H1 (cell line): ENCODE results near the gene MAGEA8. TPM values are rescaled to one million over a fixed set of nuclear protein-coding genes. Genes with fewer than 3 reads are reported as not detected.

Source experiments
- CTCF ChIA-PET: fragments of 300-600 bp; sonication (Branson Sonifier 250); formaldehyde crosslinking; loops from one replicate; lab custom pipeline; 2021; ENCODE audit not compliant: partially characterized antibody; lab: Charles Lee
- POLR2A ChIA-PET: fragments of 300-600 bp; sonication (Branson Sonifier 250); formaldehyde crosslinking; loops from one replicate; lab custom pipeline; 2021; ENCODE audit warnings: inconsistent platforms; ENCODE audit not compliant: partially characterized antibody; lab: Charles Lee
- DNase-seq, 2 experiments: peaks; one replicate each; pipeline versions ENCODE4 v3.0.0 to v3.0.0-alpha.2; 2010 to 2022; ENCODE audit warnings: low spot score in 2 of 2, low read depth in 1 of 2, mixed read lengths in 1 of 2
- FAIRE-seq: peaks from 2 replicates; lab custom pipeline; 2011; peaks lifted over from hg19 to GRCh38; lab: Jason Lieb, UNC
- H2AFZ ChIP-seq: 2 replicates; pipeline ENCODE4 v1.8.1; 2012; ENCODE audit warnings: low read length, inconsistent platforms
- H2AK5ac ChIP-seq: 2 replicates; pipeline ENCODE4 v1.6.1; 2013; ENCODE audit warnings: low read depth, low read length
- H2BK120ac ChIP-seq: replicated peaks from 2 replicates; pipeline ENCODE3; 2013; ENCODE audit warnings: low read depth, low read length, inconsistent platforms
- H2BK12ac ChIP-seq: 2 replicates; pipeline ENCODE4 v1.6.1; 2013; ENCODE audit warnings: low read depth, low read length
- H2BK15ac ChIP-seq: 2 replicates; pipeline ENCODE4 v1.6.1; 2013; ENCODE audit warnings: low read length
- H2BK20ac ChIP-seq: 2 replicates; pipeline ENCODE4 v1.6.1; 2013; ENCODE audit warnings: low read length
- H2BK5ac ChIP-seq: 2 replicates; pipeline ENCODE4 v1.6.1; 2013; ENCODE audit warnings: low read depth, low read length
- H3K14ac ChIP-seq: 2 replicates; pipeline ENCODE4 v1.6.1; 2013; ENCODE audit warnings: inconsistent platforms; ENCODE audit not compliant: insufficient read length
- H3K18ac ChIP-seq: 2 replicates; pipeline ENCODE4 v1.6.1; 2013; ENCODE audit warnings: low read length; ENCODE audit errors: extremely low read depth
- H3K23ac ChIP-seq: 2 replicates; pipeline ENCODE4 v1.6.1; 2013; ENCODE audit warnings: inconsistent platforms; ENCODE audit not compliant: insufficient read length
- H3K23me2 ChIP-seq: 2 replicates; pipeline ENCODE4 v1.6.1; 2013; ENCODE audit warnings: low read depth, low read length
- H3K27ac ChIP-seq: 2 replicates; pipeline ENCODE4 v1.6.1; 2011; ENCODE audit warnings: low read depth, low read length, inconsistent platforms
- H3K27me3 ChIP-seq, 4 experiments: replicated peaks in 1 of 4; 1 replicate in 1 of 4; 2 replicates in 3 of 4; pipeline versions ENCODE4 v1.6.1 to v1.8.1; 2011 to 2013; ENCODE audit warnings: low read length in 3 of 4, mild to moderate bottlenecking in 3 of 4, inconsistent platforms in 2 of 4, mixed read lengths in 2 of 4, moderate library complexity in 1 of 4; ENCODE audit not compliant: control insufficient read depth in 3 of 4, insufficient read depth in 3 of 4; ENCODE audit errors: extremely low read depth in 1 of 4
- H3K36me3 ChIP-seq, 4 experiments: 2 replicates each; pipeline versions ENCODE4 v1.6.1 to v1.8.1; 2011 to 2013; ENCODE audit warnings: mild to moderate bottlenecking in 4 of 4, low read length in 3 of 4, moderate library complexity in 2 of 4, control low read depth in 1 of 4, inconsistent platforms in 1 of 4; ENCODE audit not compliant: insufficient read depth in 4 of 4, control insufficient read depth in 2 of 4
- H3K4ac ChIP-seq: replicated peaks from 2 replicates; pipeline ENCODE3; 2013; ENCODE audit warnings: low read length, low read depth, mixed read lengths, inconsistent platforms; ENCODE audit not compliant: insufficient read length
- H3K4me1 ChIP-seq, 4 experiments: replicated peaks in 1 of 4; 1 replicate in 1 of 4; 2 replicates in 3 of 4; pipeline versions ENCODE4 v1.6.1 to v1.8.1; 2011 to 2013; ENCODE audit warnings: low read length in 3 of 4, inconsistent platforms in 2 of 4, mixed read lengths in 1 of 4; ENCODE audit not compliant: insufficient read depth in 4 of 4, control insufficient read depth in 3 of 4
- H3K4me2 ChIP-seq, 2 experiments: 2 replicates each; pipeline versions ENCODE4 v1.6.1 to v1.8.1; 2011 to 2013; ENCODE audit warnings: low read depth in 2 of 2, low read length in 2 of 2, control low read depth in 1 of 2, inconsistent platforms in 1 of 2, mild to moderate bottlenecking in 1 of 2; ENCODE audit not compliant: insufficient read depth in 1 of 2
- H3K4me3 ChIP-seq, 4 experiments: fragments of 200-600, 300-600 bp in 1 of 4; sonication (generic), shearing (Covaris generic), sonication (Bioruptor Twin) in 1 of 4; 2 replicates each; pipeline versions ENCODE4 v1.5.1 to v1.8.1; 2011 to 2016; ENCODE audit warnings: low read length in 4 of 4, low read depth in 3 of 4, control low read depth in 2 of 4, inconsistent platforms in 2 of 4, mild to moderate bottlenecking in 2 of 4, mixed read lengths in 1 of 4, moderate library complexity in 1 of 4; ENCODE audit not compliant: insufficient read depth in 2 of 4; ENCODE audit errors: extremely low read depth in 1 of 4
- H3K56ac ChIP-seq: replicated peaks from 2 replicates; pipeline ENCODE3; 2013; ENCODE audit warnings: low read depth, mild to moderate bottlenecking, mixed read lengths, low read length, inconsistent platforms; ENCODE audit not compliant: insufficient read length
- H3K79me1 ChIP-seq: 2 replicates; pipeline ENCODE4 v1.6.1; 2013; ENCODE audit warnings: low read depth, low read length, control low read depth
- H3K79me2 ChIP-seq, 2 experiments: 2 replicates each; pipeline versions ENCODE4 v1.6.1 to v1.8.1; 2012 to 2013; ENCODE audit warnings: low read length in 2 of 2, mild to moderate bottlenecking in 2 of 2, inconsistent platforms in 1 of 2; ENCODE audit not compliant: insufficient read depth in 2 of 2, control insufficient read depth in 1 of 2
- H3K9ac ChIP-seq, 4 experiments: replicated peaks in 1 of 4; 1 replicate in 1 of 4; 2 replicates in 3 of 4; pipeline versions ENCODE4 v1.6.1 to v1.8.1; 2011 to 2013; ENCODE audit warnings: low read depth in 3 of 4, low read length in 3 of 4, control low read depth in 2 of 4, mild to moderate bottlenecking in 2 of 4, moderate library complexity in 2 of 4, inconsistent platforms in 1 of 4; ENCODE audit errors: extremely low read depth in 1 of 4
- H3K9me3 ChIP-seq, 2 experiments: 2 replicates each; pipeline versions ENCODE4 v1.6.1 to v1.8.1; 2012 to 2013; ENCODE audit warnings: mild to moderate bottlenecking in 2 of 2, moderate library complexity in 2 of 2, control low read depth in 1 of 2, inconsistent platforms in 1 of 2, low read depth in 1 of 2, low read length in 1 of 2, mixed read lengths in 1 of 2; ENCODE audit not compliant: insufficient read depth in 2 of 2
- H4K20me1 ChIP-seq, 2 experiments: replicated peaks in 1 of 2; 2 replicates each; pipeline versions ENCODE3 to v1.8.1; 2011 to 2013; ENCODE audit warnings: inconsistent platforms in 2 of 2, low read length in 2 of 2, mild to moderate bottlenecking in 1 of 2; ENCODE audit not compliant: insufficient read depth in 2 of 2, control insufficient read depth in 1 of 2
- H4K5ac ChIP-seq: 2 replicates; pipeline ENCODE4 v1.6.1; 2013; ENCODE audit warnings: low read length, low read depth, mixed read lengths, inconsistent platforms; ENCODE audit not compliant: insufficient read length
- H4K8ac ChIP-seq: 2 replicates; pipeline ENCODE4 v1.8.0; 2013; ENCODE audit warnings: mild to moderate bottlenecking, moderate library complexity, low read length, inconsistent platforms; ENCODE audit not compliant: insufficient read depth; ENCODE audit errors: extremely low read depth
- H4K91ac ChIP-seq: replicated peaks from 2 replicates; pipeline ENCODE3; 2013; ENCODE audit warnings: low read length, mixed read lengths, inconsistent platforms; ENCODE audit not compliant: insufficient read length
- CHD1 ChIP-seq: IDR thresholded peaks from 2 replicates; pipeline ENCODE4 v1.6.1; 2012; ENCODE audit warnings: low read depth, low read length, improper control_type of control experiment
- GTF2F1 ChIP-seq: IDR thresholded peaks from 2 replicates; pipeline ENCODE4 v1.6.1; 2012; ENCODE audit warnings: low read depth, low read length, improper control_type of control experiment, borderline replicate concordance
- MAFK ChIP-seq: IDR thresholded peaks from 2 replicates; pipeline ENCODE4 v1.6.1; 2012; ENCODE audit warnings: low read depth, mild to moderate bottlenecking, improper control_type of control experiment, low read length
- NANOG ChIP-seq: IDR thresholded peaks from 2 replicates; pipeline ENCODE4 v1.6.1; 2011; ENCODE audit warnings: low read length, low read depth, mild to moderate bottlenecking, inconsistent platforms; ENCODE audit not compliant: insufficient read depth, poor library complexity, severe bottlenecking
- NRF1 ChIP-seq: IDR thresholded peaks from 2 replicates; pipeline ENCODE4 v1.6.1; 2011; ENCODE audit warnings: mild to moderate bottlenecking, low read depth, low read length, improper control_type of control experiment
- SIX5 ChIP-seq: IDR thresholded peaks from 2 replicates; pipeline ENCODE4 v1.6.1; 2011; ENCODE audit warnings: mild to moderate bottlenecking, low read depth, low read length
- TAF7 ChIP-seq: optimal IDR thresholded peaks from 2 replicates; pipeline ENCODE3; 2011; ENCODE audit warnings: low read depth, mild to moderate bottlenecking, inconsistent platforms, low read length, moderate library complexity, borderline replicate concordance
- WGBS, 2 experiments: shearing (Covaris generic) in 1 of 2; methylation state at CpG; one replicate each; pipeline versions ENCODE4 v1.1.6 to v1.1.7; 2013 to 2015; ENCODE audit warnings: low lambda C conversion rate in 2 of 2, mixed read lengths in 2 of 2, inconsistent platforms in 1 of 2, low coverage in 1 of 2, missing lambda C conversion rate in 1 of 2; ENCODE audit not compliant: insufficient replicate concordance in 2 of 2, insufficient coverage in 1 of 2, insufficient read length in 1 of 2; ENCODE audit errors: extremely low coverage in 1 of 2, missing lambda C conversion rate in 1 of 2; 5-methylcytosine and 5-hydroxymethylcytosine counted together
- polyA plus RNA-seq, 7 experiments: library from polyadenylated mRNA; depleted of rRNA in 3 of 7; stranded (reverse) in 5 of 7; unstranded in 2 of 7; fragments of >200 nt in 5 of 7; fragments of 200-250 nt in 2 of 7; gene quantifications; 1 replicate in 5 of 7; 2 replicates in 1 of 7; 4 replicates in 1 of 7; pipeline versions ENCODE4 v1.2.1 to v1.2.3, GENCODE V29; 2011 to 2013; ENCODE audit warnings: missing spikeins in 2 of 7, mixed read lengths in 2 of 7
- total RNA-seq: library from RNA; stranded (reverse); fragmentation: NEBNext Ultra II Directional; extraction: Animal tissue kit (Norgen Biotek cat#: 25700); gene quantifications from 2 replicates; pipeline ENCODE4 v1.2.1, GENCODE V29; 2021
- TF ChIP-seq, protein P1 (sequence below): IDR thresholded peaks from 2 replicates; pipeline ENCODE4 v1.6.1; 2012; ENCODE audit warnings: low read length, inconsistent platforms

MAGEA8 gene
- total and polyA plus RNA-seq, 2 of the 8 experiments (the other 6 are each of a cell fraction or from before 2014, with no cell fraction given) = not detected

DNA sequence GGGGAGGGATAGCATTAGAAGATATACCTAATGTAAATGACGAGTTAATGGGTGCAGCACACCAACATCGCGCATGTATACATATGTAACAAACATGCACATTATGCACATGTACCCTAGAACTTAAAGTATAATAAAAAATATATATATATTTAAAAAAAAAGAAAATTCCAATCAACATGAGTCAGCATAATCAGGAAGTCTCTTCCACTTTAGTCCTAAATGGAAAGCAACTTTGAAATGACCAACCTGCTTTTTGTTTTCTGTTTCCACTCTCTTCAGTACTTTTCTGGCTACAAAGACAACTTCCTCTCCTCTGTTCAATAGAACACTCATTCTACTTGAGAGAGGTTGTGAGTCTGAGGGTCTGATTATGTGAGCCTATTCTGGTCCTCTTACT is 13.5 kb upstream of the MAGEA8 start:
- H3K56ac ChIP-seq = no peak overlapping the region
- DNase-seq (no peak), FAIRE-seq (no peak)
- H2BK120ac ChIP-seq = no peak overlapping the region
- ChIA-PET POLR2A (no interaction called here), CTCF (no interaction called here)
- 100% methylated on average over 2 of the region's 3 CpGs; no CpG with 5 or more reads in 1 of the 2 experiments for WGBS, 2 experiments
- no peak overlapping the region for H4K91ac ChIP-seq
- H3K27me3 ChIP-seq = no peaks in the 10 kb centered on the region
- no peak overlapping the region for H3K23ac ChIP-seq
- TF ChIP-seq, protein P1, sequence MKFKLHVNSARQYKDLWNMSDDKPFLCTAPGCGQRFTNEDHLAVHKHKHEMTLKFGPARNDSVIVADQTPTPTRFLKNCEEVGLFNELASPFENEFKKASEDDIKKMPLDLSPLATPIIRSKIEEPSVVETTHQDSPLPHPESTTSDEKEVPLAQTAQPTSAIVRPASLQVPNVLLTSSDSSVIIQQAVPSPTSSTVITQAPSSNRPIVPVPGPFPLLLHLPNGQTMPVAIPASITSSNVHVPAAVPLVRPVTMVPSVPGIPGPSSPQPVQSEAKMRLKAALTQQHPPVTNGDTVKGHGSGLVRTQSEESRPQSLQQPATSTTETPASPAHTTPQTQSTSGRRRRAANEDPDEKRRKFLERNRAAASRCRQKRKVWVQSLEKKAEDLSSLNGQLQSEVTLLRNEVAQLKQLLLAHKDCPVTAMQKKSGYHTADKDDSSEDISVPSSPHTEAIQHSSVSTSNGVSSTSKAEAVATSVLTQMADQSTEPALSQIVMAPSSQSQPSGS = no peak
- TF ChIP-seq GTF2F1 = no peak
- TF ChIP-seq MAFK = no peak
- no peak for TF ChIP-seq NANOG
- no peak for TF ChIP-seq SIX5
- TF ChIP-seq NRF1 = no peak
- no peak for TF ChIP-seq TAF7
- TF ChIP-seq CHD1 = no peak
- no peaks in the 10 kb centered on the region for H3K4me1 ChIP-seq
- no peak overlapping the region for H2BK5ac ChIP-seq
- H3K4me3 ChIP-seq = no peak overlapping the region
- no peak overlapping the region for H3K18ac ChIP-seq
- H3K4ac ChIP-seq = no peak overlapping the region
- no peaks in the 10 kb centered on the region for H3K9me3 ChIP-seq
- H4K8ac ChIP-seq = no peak overlapping the region
- H2BK20ac ChIP-seq = no peak overlapping the region
- H2BK12ac ChIP-seq = no peak overlapping the region
- no peaks in the 10 kb centered on the region for H4K20me1 ChIP-seq
- H2AFZ ChIP-seq = no peak overlapping the region
- no peak overlapping the region for H3K9ac ChIP-seq
- no peaks in the 10 kb centered on the region for H3K79me2 ChIP-seq
- no peaks in the 10 kb centered on the region for H3K23me2 ChIP-seq
- H3K14ac ChIP-seq = no peak overlapping the region
- no peak overlapping the region for H4K5ac ChIP-seq
- H2BK15ac ChIP-seq = no peak overlapping the region
- H3K27ac ChIP-seq = no peak overlapping the region
- no peaks in the 10 kb centered on the region for H3K79me1 ChIP-seq
- no peak overlapping the region for H3K4me2 ChIP-seq
- no peak overlapping the region for H2AK5ac ChIP-seq
- no peaks in the 10 kb centered on the region for H3K36me3 ChIP-seq
